ENCODE measurements around the gene DNAH1. TPM values are rescaled to one million over a fixed set of nuclear protein-coding genes. Genes with fewer than 3 reads are reported as not detected.

Gene DNAH1
- total and polyA plus RNA-seq, 5 donors, result 2.6 to 4.0 (median 3.6) TPM

- DNase-seq (peak; percentile 2 to 33 (median 13)), ATAC-seq (no peak)
- no peaks in the 10 kb centered on the region for H3K27me3 ChIP-seq (ENCODE audit: control insufficient read depth, insufficient read depth)
- H3K9me3 ChIP-seq (ENCODE audit: control insufficient read depth, low read length), result no peaks in the 10 kb centered on the region
- H3K4me1 ChIP-seq (ENCODE audit: control insufficient read depth, insufficient read depth, low read length), result no peaks in the 10 kb centered on the region
- 97% methylated on average over 1 of the region's 1 CpG for WGBS
- intact Hi-C loops (cut with DNase I), result no loop called here
- no peak overlapping the region for H3K27ac ChIP-seq (ENCODE audit: low read length)
- no peak overlapping the region for H3K4me3 ChIP-seq (ENCODE audit: low read length)
Observed at GRCh38 chr3:52401551-52401950, 85.4 kb downstream of the DNAH1 start.

GRCh38 chr3:52402101-52402521 lies 86.0 kb downstream of the DNAH1 start:
- intact Hi-C loops (cut with DNase I), result no loop called here
- peak in 2 of 3 donors; percentile 43 to 51 for DNase-seq
- Histone ChIP-seq H3K4me1 (ENCODE audit: control insufficient read depth, insufficient read depth, low read length) (no peaks in the 10 kb centered on the region), H3K9me3 (ENCODE audit: control insufficient read depth, low read length) (no peaks in the 10 kb centered on the region), H3K27me3 (ENCODE audit: control insufficient read depth, insufficient read depth) (no peaks in the 10 kb centered on the region), H3K4me3 (ENCODE audit: low read length) (no peak overlapping the region), H3K27ac (ENCODE audit: low read length) (no peak overlapping the region)
- ATAC-seq, result no peak
- 91% methylated on average over 16 of the region's 16 CpGs for WGBS

GRCh38 chr3:52402706-52403270 lies 86.7 kb downstream of the DNAH1 start:
- Histone ChIP-seq H3K4me1 (ENCODE audit: control insufficient read depth, insufficient read depth, low read length) (no peaks in the 10 kb centered on the region), H3K27ac (ENCODE audit: low read length) (no peak overlapping the region), H3K9me3 (ENCODE audit: control insufficient read depth, low read length) (no peaks in the 10 kb centered on the region), H3K27me3 (ENCODE audit: control insufficient read depth, insufficient read depth) (no peaks in the 10 kb centered on the region), H3K4me3 (ENCODE audit: low read length) (no peak overlapping the region)
- DNase-seq (peak in 2 of 3 donors; percentile 6 to 18), ATAC-seq (no peak)
- 92% methylated on average over 11 of the region's 11 CpGs for WGBS
- intact Hi-C loops (cut with DNase I), result no loop called here

GRCh38 chr3:52403271-52403841 lies 87.2 kb downstream of the DNAH1 start:
- H3K4me3 ChIP-seq (ENCODE audit: low read length), result no peak overlapping the region
- WGBS, result 90% methylated on average over 19 of the region's 19 CpGs
- H3K9me3 ChIP-seq (ENCODE audit: control insufficient read depth, low read length), result no peaks in the 10 kb centered on the region
- no peaks in the 10 kb centered on the region for H3K4me1 ChIP-seq (ENCODE audit: control insufficient read depth, insufficient read depth, low read length)
- no peaks in the 10 kb centered on the region for H3K27me3 ChIP-seq (ENCODE audit: control insufficient read depth, insufficient read depth)
- no peak for ATAC-seq
- H3K27ac ChIP-seq (ENCODE audit: low read length), result no peak overlapping the region
- intact Hi-C loops (cut with DNase I), result no loop called here
- peak in 2 of 3 donors; percentile 45 to 54 for DNase-seq

- Histone ChIP-seq H3K9me3 (ENCODE audit: control insufficient read depth, low read length) (no peaks in the 10 kb centered on the region), H3K4me3 (ENCODE audit: low read length) (no peak overlapping the region), H3K27ac (ENCODE audit: low read length) (no peak overlapping the region), H3K4me1 (ENCODE audit: control insufficient read depth, insufficient read depth, low read length) (no peaks in the 10 kb centered on the region), H3K27me3 (ENCODE audit: control insufficient read depth, insufficient read depth) (no peaks in the 10 kb centered on the region)
- ATAC-seq (no peak), DNase-seq (peak in 2 of 3 donors; percentile 46 to 60)
- 83% methylated on average over 3 of the region's 3 CpGs for WGBS
- intact Hi-C loops (cut with DNase I), result no loop called here
Observed at GRCh38 chr3:52403955-52404354, 87.8 kb downstream of the DNAH1 start.

- no peaks in the 10 kb centered on the region for H3K27me3 ChIP-seq (ENCODE audit: control insufficient read depth, insufficient read depth)
- ATAC-seq (no peak), DNase-seq (peak in 1 of 3 donors; percentile 36)
- H3K4me3 ChIP-seq (ENCODE audit: low read length), result no peak overlapping the region
- WGBS, result 90% methylated on average over 10 of the region's 10 CpGs
- no peak overlapping the region for H3K27ac ChIP-seq (ENCODE audit: low read length)
- intact Hi-C loops (cut with DNase I), result no loop called here
- H3K4me1 ChIP-seq (ENCODE audit: control insufficient read depth, insufficient read depth, low read length), result no peaks in the 10 kb centered on the region
- no peaks in the 10 kb centered on the region for H3K9me3 ChIP-seq (ENCODE audit: control insufficient read depth, low read length)
Observed at GRCh38 chr3:52404391-52404790, 88.3 kb downstream of the DNAH1 start.

- intact Hi-C loops (cut with DNase I), result no loop called here
- no peak overlapping the region for H3K4me3 ChIP-seq (ENCODE audit: low read length)
- H3K4me1 ChIP-seq (ENCODE audit: control insufficient read depth, insufficient read depth, low read length), result no peaks in the 10 kb centered on the region
- DNase-seq (peak in 2 of 3 donors; percentile 24 to 27), ATAC-seq (no peak)
- no peaks in the 10 kb centered on the region for H3K9me3 ChIP-seq (ENCODE audit: control insufficient read depth, low read length)
- H3K27ac ChIP-seq (ENCODE audit: low read length), result no peak overlapping the region
- H3K27me3 ChIP-seq (ENCODE audit: control insufficient read depth, insufficient read depth), result no peaks in the 10 kb centered on the region
- 95% methylated on average over 6 of the region's 6 CpGs for WGBS
Observed at GRCh38 chr3:52405066-52405465, 88.9 kb downstream of the DNAH1 start.

GRCh38 chr3:52405601-52406110 lies 89.5 kb downstream of the DNAH1 start:
- Histone ChIP-seq H3K9me3 (ENCODE audit: control insufficient read depth, low read length) (no peaks in the 10 kb centered on the region), H3K4me1 (ENCODE audit: control insufficient read depth, insufficient read depth, low read length) (no peaks in the 10 kb centered on the region), H3K27me3 (ENCODE audit: control insufficient read depth, insufficient read depth) (no peaks in the 10 kb centered on the region), H3K27ac (ENCODE audit: low read length) (no peak overlapping the region), H3K4me3 (ENCODE audit: low read length) (no peak overlapping the region)
- no peak for ATAC-seq
- intact Hi-C loops (cut with DNase I), result no loop called here
- 91% methylated on average over 4 of the region's 4 CpGs for WGBS
- peak in 2 of 3 donors; percentile 15 to 16 for DNase-seq

- ATAC-seq (no peak), DNase-seq (peak in 2 of 3 donors; percentile 51 to 53)
- Histone ChIP-seq H3K27ac (ENCODE audit: low read length) (no peak overlapping the region), H3K27me3 (ENCODE audit: control insufficient read depth, insufficient read depth) (no peaks in the 10 kb centered on the region), H3K4me1 (ENCODE audit: control insufficient read depth, insufficient read depth, low read length) (no peaks in the 10 kb centered on the region), H3K4me3 (ENCODE audit: low read length) (no peak overlapping the region), H3K9me3 (ENCODE audit: control insufficient read depth, low read length) (no peaks in the 10 kb centered on the region)
- intact Hi-C loops (cut with DNase I), result no loop called here
- 93% methylated on average over 11 of the region's 11 CpGs for WGBS
Observed at GRCh38 chr3:52406231-52406661, 90.1 kb downstream of the DNAH1 start.

- Histone ChIP-seq H3K4me1 (ENCODE audit: control insufficient read depth, insufficient read depth, low read length) (peaks cover 4% of the 10 kb centered on the region), H3K4me3 (ENCODE audit: low read length) (no peak overlapping the region), H3K9me3 (ENCODE audit: control insufficient read depth, low read length) (no peaks in the 10 kb centered on the region), H3K27ac (ENCODE audit: low read length) (no peak overlapping the region), H3K27me3 (ENCODE audit: control insufficient read depth, insufficient read depth) (no peaks in the 10 kb centered on the region)
- DNase-seq (peak in 2 of 3 donors; percentile 47 to 49), ATAC-seq (no peak)
- WGBS, result 95% methylated on average over 20 of the region's 20 CpGs
- intact Hi-C loops (cut with DNase I), result no loop called here
Observed at GRCh38 chr3:52406791-52407510, 90.8 kb downstream of the DNAH1 start.

GRCh38 chr3:52407779-52408178 lies 91.7 kb downstream of the DNAH1 start:
- no peaks in the 10 kb centered on the region for H3K9me3 ChIP-seq (ENCODE audit: control insufficient read depth, low read length)
- no peak overlapping the region for H3K4me3 ChIP-seq (ENCODE audit: low read length)
- intact Hi-C loops (cut with DNase I), result no loop called here
- ATAC-seq, result no peak
- no peak overlapping the region for H3K27ac ChIP-seq (ENCODE audit: low read length)
- peak in 2 of 3 donors; percentile 46 to 50 for DNase-seq
- WGBS, result 93% methylated on average over 3 of the region's 3 CpGs
- no peaks in the 10 kb centered on the region for H3K27me3 ChIP-seq (ENCODE audit: control insufficient read depth, insufficient read depth)
- H3K4me1 ChIP-seq (ENCODE audit: control insufficient read depth, insufficient read depth, low read length), result peaks cover 5% of the 10 kb centered on the region
